ENCODE results near the gene PRR13.

GRCh38 chr12:53423597-53423996 is 17.9 kb upstream of the PRR13 start, which contains the start of gene AMHR2:
- TF ChIP-seq CTCF (IDR thresholded peaks at IDR 0.05; ENCODE audit: insufficient read depth, low read depth, low read length) = no peak
- TF ChIP-seq EZH2 (IDR thresholded peaks at IDR 0.05; ENCODE audit: insufficient read depth, low read length) = no peak

Data from astrocyte (in vitro differentiated cells and primary cell).